Calu3 (cell line): ENCODE measurements around the gene NEDD4L. TPM values are rescaled to one million over a fixed set of nuclear protein-coding genes. Genes with fewer than 3 reads are reported as not detected.

Experiments
- BruUV-seq: library from RNA; stranded (reverse); fragments of 400-500 nt; replicated peaks from 2 replicates; lab custom pipeline; 2021; lab: Mats Ljungman, UMichigan
- CTCF ChIA-PET: fragments of 300-600 bp; sonication (Branson Sonifier 250); formaldehyde crosslinking; loops from one replicate; lab custom pipeline; 2022; ENCODE audit warnings: antibody characterized with exemption; lab: Charles Lee
- DNase-seq: peaks from one replicate; pipeline ENCODE4 v3.0.0; 2022
- H3K27ac Mint-ChIP-seq: one replicate; pipeline ENCODE4 v1.8.0; 2022; ENCODE audit warnings: mixed read lengths; ENCODE audit not compliant: unreplicated experiment
- H3K27me3 Mint-ChIP-seq: one replicate; pipeline ENCODE4 v1.8.0; 2022; ENCODE audit warnings: mixed read lengths; ENCODE audit not compliant: unreplicated experiment
- H3K36me3 Mint-ChIP-seq: one replicate; pipeline ENCODE4 v1.8.0; 2022; ENCODE audit warnings: mild to moderate bottlenecking, moderate library complexity, mixed read lengths; ENCODE audit not compliant: insufficient read depth, unreplicated experiment
- H3K4me1 Mint-ChIP-seq: one replicate; pipeline ENCODE4 v1.8.0; 2022; ENCODE audit warnings: mild to moderate bottlenecking, low read depth, mixed read lengths; ENCODE audit not compliant: unreplicated experiment
- H3K4me3 Mint-ChIP-seq: one replicate; pipeline ENCODE4 v1.8.0; 2022; ENCODE audit warnings: mild to moderate bottlenecking, low read depth, moderate library complexity, mixed read lengths; ENCODE audit not compliant: unreplicated experiment
- H3K9me3 Mint-ChIP-seq: one replicate; pipeline ENCODE4 v1.8.0; 2022; ENCODE audit warnings: low read depth, mixed read lengths; ENCODE audit not compliant: unreplicated experiment
- CTCF ChIP-seq: fragments of 200-600 bp; IDR thresholded peaks from one replicate; pipeline ENCODE4 v1.8.0; 2022; ENCODE audit warnings: antibody characterized with exemption; ENCODE audit not compliant: unreplicated experiment
- intact Hi-C: fragments of 100-400 bp; cut with micrococcal nuclease; formaldehyde crosslinking; loops from one replicate; pipeline ENCODE4 v1.10.0; 2022; ENCODE audit not compliant: unreplicated experiment
- total RNA-seq: library from RNA; stranded (reverse); gene quantifications from 2 replicates; pipeline ENCODE4 v1.2.3, GENCODE V29; 2022

NEDD4L gene
- total RNA-seq, 1 experiment from 2014 or later = 213 TPM

- CTCF ChIA-PET = no interaction called here
- no peak for DNase-seq
- no peaks in the 10 kb centered on the region for H3K4me1 Mint-ChIP-seq
- no TSS peak for BruUV-seq
- no peak overlapping the region for H3K27ac Mint-ChIP-seq
- H3K36me3 Mint-ChIP-seq = peaks cover 72% of the 10 kb centered on the region
- intact Hi-C loops = no loop called here
- no peak overlapping the region for H3K4me3 Mint-ChIP-seq
- H3K9me3 Mint-ChIP-seq = no peaks in the 10 kb centered on the region
- no peaks in the 10 kb centered on the region for H3K27me3 Mint-ChIP-seq
- TF ChIP-seq CTCF = no peak
These were observed 350.8 kb downstream of the NEDD4L start for GRCh38 chr18:58394602-58395425.

GRCh38 chr18:58396144-58396543 is 352.1 kb downstream of the NEDD4L start:
- Mint-ChIP-seq H3K4me3 (no peak overlapping the region), H3K9me3 (no peaks in the 10 kb centered on the region), H3K36me3 (peaks cover 76% of the 10 kb centered on the region), H3K27me3 (no peaks in the 10 kb centered on the region), H3K4me1 (no peaks in the 10 kb centered on the region), H3K27ac (no peak overlapping the region)
- intact Hi-C loops = no loop called here
- no TSS peak for BruUV-seq
- DNase-seq = no peak
- CTCF ChIA-PET = interaction anchor here (1.2 kb wide), 1 partner anchor 101 kb away, joined by 3 read pairs; no protein-coding TSS in a partner anchor
- no peak for TF ChIP-seq CTCF

GRCh38 chr18:58396966-58397365 is 352.9 kb downstream of the NEDD4L start:
- H3K9me3 Mint-ChIP-seq = no peaks in the 10 kb centered on the region
- no TSS peak for BruUV-seq
- no peaks in the 10 kb centered on the region for H3K4me1 Mint-ChIP-seq
- H3K4me3 Mint-ChIP-seq = no peak overlapping the region
- H3K27ac Mint-ChIP-seq = no peak overlapping the region
- no peaks in the 10 kb centered on the region for H3K27me3 Mint-ChIP-seq
- H3K36me3 Mint-ChIP-seq = peaks cover 68% of the 10 kb centered on the region
- intact Hi-C loops = no loop called here
- DNase-seq = no peak
- CTCF ChIA-PET = no interaction called here
- TF ChIP-seq CTCF = no peak

GRCh38 chr18:58397385-58398132 is 353.5 kb downstream of the NEDD4L start:
- no TSS peak for BruUV-seq
- no peaks in the 10 kb centered on the region for H3K4me1 Mint-ChIP-seq
- intact Hi-C loops = no loop called here
- H3K9me3 Mint-ChIP-seq = no peaks in the 10 kb centered on the region
- DNase-seq = no peak
- H3K27me3 Mint-ChIP-seq = no peaks in the 10 kb centered on the region
- CTCF ChIA-PET = no interaction called here
- H3K4me3 Mint-ChIP-seq = no peak overlapping the region
- H3K27ac Mint-ChIP-seq = peak overlapping the region; percentile 16
- peaks cover 63% of the 10 kb centered on the region for H3K36me3 Mint-ChIP-seq
- TF ChIP-seq CTCF = no peak
